Aorta (tissue), 5 donors: ENCODE results near the gene CHPT1. TPM values are rescaled to one million over a fixed set of nuclear protein-coding genes. Genes with fewer than 3 reads are reported as not detected.

Experiments
- ATAC-seq: fragments of 200-7000 bp; cut with Tn5 transposase; one replicate; pipeline ENCODE4 v1.9.1; 2022; ENCODE audit warnings: moderate library complexity; ENCODE audit not compliant: low FRiP score
- DNase-seq, 2 donors: peaks; one replicate each; pipeline ENCODE4 v3.0.0-alpha.2; 2020
- H3K27ac ChIP-seq, 2 donors: one replicate each; pipeline ENCODE4 v1.5.1; 2013; ENCODE audit warnings: low read length in 2 of 2, mild to moderate bottlenecking in 2 of 2, moderate library complexity in 2 of 2, control low read depth in 1 of 2, inconsistent platforms in 1 of 2, low read depth in 1 of 2
- H3K27me3 ChIP-seq, 2 donors: one replicate each; pipeline ENCODE4 v1.6.1; 2013; ENCODE audit warnings: control low read depth in 1 of 2, low read length in 1 of 2, mild to moderate bottlenecking in 1 of 2, moderate library complexity in 1 of 2; ENCODE audit not compliant: insufficient read depth in 2 of 2, control insufficient read depth in 1 of 2
- H3K36me3 ChIP-seq, 2 donors: one replicate each; pipeline ENCODE4 v1.6.1; 2013; ENCODE audit warnings: control low read depth in 1 of 2, low read length in 1 of 2, mild to moderate bottlenecking in 1 of 2; ENCODE audit not compliant: insufficient read depth in 2 of 2, control insufficient read depth in 1 of 2
- H3K4me1 ChIP-seq, 2 donors: one replicate each; pipeline ENCODE4 v1.6.1; 2013; ENCODE audit warnings: low read length in 2 of 2, control low read depth in 1 of 2, mild to moderate bottlenecking in 1 of 2, moderate library complexity in 1 of 2; ENCODE audit not compliant: insufficient read depth in 2 of 2, control insufficient read depth in 1 of 2
- H3K4me3 ChIP-seq, 2 donors: one replicate each; pipeline ENCODE4 v1.5.1; 2013; ENCODE audit warnings: low read length in 2 of 2, control low read depth in 1 of 2, mild to moderate bottlenecking in 1 of 2
- H3K9me3 ChIP-seq: one replicate; pipeline ENCODE4 v1.6.1; 2013; ENCODE audit warnings: mild to moderate bottlenecking, low read length; ENCODE audit not compliant: control insufficient read depth
- WGBS, 2 donors: extraction: QIAGEN DNeasy Blood & Tissue Kit; methylation state at CpG; one replicate each; pipeline ENCODE4 v1.1.7; 2013; 5-methylcytosine and 5-hydroxymethylcytosine counted together
- intact Hi-C, 2 donors: fragments of 100-400 bp; cut with DNase I; formaldehyde crosslinking; loops; one replicate each; pipeline versions ENCODE4 v1.14.2 to v1.15.0; 2022
- polyA plus RNA-seq, 2 donors: library from polyadenylated mRNA; stranded (reverse); fragments of 200-250 nt; gene quantifications; one replicate each; pipeline ENCODE4 v1.2.3, GENCODE V29; 2013
- total RNA-seq, 2 donors: library from RNA; stranded (reverse); fragmentation: NEBNext Ultra II Directional; extraction: Animal tissue kit (Norgen Biotek cat#: 25700); gene quantifications; one replicate each; pipeline ENCODE4 v1.2.1, GENCODE V29; 2021
- donor health status: healthy with polysubstance abuse.
- donor health status: Bipolar disorder and iron deficiency.
- donor health status: DM: no; HTN: no; CAD: no.
- donor health status: DM: no; HTN: no; CAD: no.
- donor health status: DM: yes; HTN: yes; CAD: no.

The CHPT1 gene
- total and polyA plus RNA-seq, 4 donors = 34.1 to 83.8 (median 45.9) TPM

DNA sequence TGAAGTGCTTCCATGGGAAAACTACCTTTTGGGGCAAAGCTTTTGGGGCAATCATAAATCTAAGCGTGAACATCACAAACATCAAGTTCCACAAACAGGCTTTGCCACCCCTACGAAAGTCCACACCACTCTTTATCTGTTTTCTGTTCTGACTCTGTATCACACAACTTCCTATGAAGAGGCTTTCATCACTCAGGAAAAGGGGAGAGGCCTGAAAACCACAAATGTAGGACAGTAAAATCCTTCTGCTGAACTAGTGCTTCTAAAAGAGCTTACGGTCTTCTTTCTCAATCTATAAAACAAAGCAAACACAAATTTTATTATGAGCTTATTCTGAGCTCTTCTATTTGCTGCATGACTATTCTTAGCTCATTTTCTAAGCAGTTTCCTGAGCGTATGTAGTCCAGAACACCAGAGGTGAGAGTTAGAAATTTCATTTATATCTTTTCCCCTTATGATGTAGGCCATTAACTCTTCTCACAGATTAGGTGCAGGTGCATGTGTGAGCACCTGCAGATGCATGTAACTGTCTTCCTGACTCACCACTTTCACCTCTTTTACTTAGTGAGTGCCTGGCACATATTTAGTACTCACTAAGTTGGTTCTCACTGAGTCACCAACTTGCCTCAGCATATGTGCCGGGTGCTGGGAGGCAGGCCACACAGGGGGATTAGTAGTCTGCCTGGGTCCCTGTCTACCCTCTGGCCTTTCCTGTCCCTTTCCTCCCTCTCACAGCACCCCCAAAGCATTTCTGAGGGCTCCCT, 74.8 kb downstream of the CHPT1 start:
- 86 to 89% methylated on average over 5 of the region's 5 CpGs for WGBS, 2 donors
- Histone ChIP-seq H3K27ac (no peak overlapping the region), H3K4me3 (no peak overlapping the region), H3K9me3 (no peaks in the 10 kb centered on the region), H3K36me3 (peaks cover 0 to 3% of the 10 kb centered on the region in 2 donors), H3K27me3 (no peaks in the 10 kb centered on the region), H3K4me1 (no peaks in the 10 kb centered on the region)
- DNase-seq = no peak
- intact Hi-C loops = loop anchor here (2.0 kb wide), 1 partner anchor 69 kb away; no protein-coding TSS in a partner anchor
- ATAC-seq = no peak

DNA sequence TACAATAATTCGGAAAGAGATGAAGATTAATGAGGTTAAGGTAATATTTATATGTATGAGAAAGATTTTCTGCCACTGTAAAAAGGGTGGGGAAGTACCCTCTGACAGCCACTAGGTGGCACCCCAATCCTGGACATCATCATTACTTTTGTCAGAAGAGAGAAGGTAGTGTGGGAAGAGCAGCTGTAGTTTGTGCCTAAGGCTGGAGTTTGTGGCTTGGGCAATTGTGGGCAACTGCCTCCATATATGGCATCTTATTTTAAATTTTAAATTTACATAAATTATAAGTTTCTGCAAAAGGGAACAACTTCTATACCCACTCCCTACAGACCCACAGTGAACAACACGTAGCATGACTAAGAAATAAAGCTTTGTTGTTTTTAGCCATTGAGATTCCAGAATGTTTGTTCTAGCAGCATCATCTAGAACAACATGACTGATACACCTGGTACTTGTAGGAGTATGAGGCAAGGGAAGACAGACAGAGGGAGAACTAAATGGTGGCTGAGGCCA, 76.3 kb downstream of the CHPT1 start:
- peak in 1 of 2 donors; percentile 69 for DNase-seq
- no peak overlapping the region for H3K4me3 ChIP-seq
- H3K36me3 ChIP-seq = peaks cover 0 to 2% of the 10 kb centered on the region in 2 donors
- no peak overlapping the region for H3K27ac ChIP-seq
- H3K4me1 ChIP-seq = no peaks in the 10 kb centered on the region
- WGBS, 2 donors = 47 to 51% methylated on average over 2 of the region's 2 CpGs
- intact Hi-C loops = loop anchor here (2.0 kb wide), 1 partner anchor 67 kb away; no protein-coding TSS in a partner anchor
- no peaks in the 10 kb centered on the region for H3K9me3 ChIP-seq
- ATAC-seq = peak; percentile 88
- H3K27me3 ChIP-seq = no peaks in the 10 kb centered on the region

DNA sequence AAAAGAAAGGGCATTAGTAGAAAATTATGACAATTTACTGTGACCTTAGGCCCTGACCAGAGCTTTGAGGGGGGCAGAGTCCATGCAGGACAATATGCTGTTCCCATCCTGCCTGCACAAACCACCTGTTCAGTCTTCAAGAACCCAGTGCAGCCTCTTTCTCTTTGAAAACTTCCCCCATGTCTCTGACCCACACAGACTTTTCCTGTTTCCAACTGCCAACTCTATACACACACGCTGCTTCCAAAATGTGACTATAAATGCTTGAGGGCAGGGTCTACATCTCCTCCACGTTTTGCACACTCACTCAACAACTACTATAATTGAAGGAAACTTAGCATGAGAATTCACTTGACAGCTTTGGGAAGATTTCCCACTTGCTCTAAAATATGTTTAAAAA, 78.4 kb downstream of the CHPT1 start:
- no peak overlapping the region for H3K4me3 ChIP-seq
- intact Hi-C loops = no loop called here
- no peaks in the 10 kb centered on the region for H3K4me1 ChIP-seq
- WGBS, 2 donors = 55 to 66% methylated on average over 2 of the region's 2 CpGs
- peaks cover 0 to 4% of the 10 kb centered on the region in 2 donors for H3K36me3 ChIP-seq
- DNase-seq = no peak
- ATAC-seq = no peak
- H3K27ac ChIP-seq = no peak overlapping the region
- no peaks in the 10 kb centered on the region for H3K27me3 ChIP-seq
- H3K9me3 ChIP-seq = no peaks in the 10 kb centered on the region

DNA sequence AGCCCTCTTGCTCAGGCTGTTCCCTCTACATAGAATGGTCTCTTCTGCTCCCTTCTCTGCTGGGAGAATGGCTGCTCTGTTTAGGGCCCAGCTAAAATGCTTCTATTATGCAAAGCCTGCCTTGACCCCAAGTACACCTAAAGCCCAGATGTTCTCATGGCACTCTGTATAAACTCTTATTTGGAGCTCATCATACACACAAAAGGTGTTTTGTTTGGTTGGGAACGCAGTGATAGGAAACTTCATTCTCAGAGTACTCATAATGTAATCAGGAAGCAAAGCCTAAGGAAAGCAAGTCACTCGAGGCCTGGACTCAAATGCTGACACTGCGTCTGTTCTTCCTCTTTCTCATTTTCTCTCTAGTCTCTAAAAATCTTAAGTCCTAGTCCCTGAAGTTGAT, 80.0 kb downstream of the CHPT1 start:
- intact Hi-C loops = no loop called here
- no peaks in the 10 kb centered on the region for H3K9me3 ChIP-seq
- DNase-seq = no peak
- no peak for ATAC-seq
- H3K27me3 ChIP-seq = no peaks in the 10 kb centered on the region
- H3K4me1 ChIP-seq = no peaks in the 10 kb centered on the region
- H3K36me3 ChIP-seq = peaks cover 0 to 4% of the 10 kb centered on the region in 2 donors
- peak overlapping the region in 1 of 2 donors; percentile 9 for H3K27ac ChIP-seq
- WGBS, 2 donors = 68 to 71% methylated on average over 3 of the region's 3 CpGs
- H3K4me3 ChIP-seq = no peak overlapping the region

DNA sequence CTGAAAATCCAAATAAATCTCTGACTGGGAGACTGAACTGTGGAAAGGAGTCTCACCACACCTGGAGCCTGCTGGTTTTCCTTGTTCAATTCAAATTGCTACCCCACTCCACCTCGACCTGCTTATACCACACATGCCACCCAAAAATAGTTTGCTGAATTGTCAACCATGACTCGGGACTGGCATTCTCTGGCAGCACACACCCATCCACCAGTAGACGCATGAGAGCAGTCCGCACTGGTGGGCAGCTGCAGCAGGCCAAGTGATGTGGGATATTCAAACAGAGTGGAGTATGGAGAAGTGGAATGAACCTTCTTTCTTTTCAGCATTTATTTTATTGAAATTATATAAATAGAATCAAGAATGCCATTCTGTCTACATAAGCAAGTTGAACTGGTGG, 80.5 kb downstream of the CHPT1 start:
- H3K4me3 ChIP-seq = no peak overlapping the region
- no peak overlapping the region for H3K27ac ChIP-seq
- ATAC-seq (no peak), DNase-seq (no peak)
- intact Hi-C loops = no loop called here
- no peaks in the 10 kb centered on the region for H3K27me3 ChIP-seq
- no peaks in the 10 kb centered on the region for H3K4me1 ChIP-seq
- H3K9me3 ChIP-seq = no peaks in the 10 kb centered on the region
- 31 to 37% methylated on average over 4 of the region's 4 CpGs for WGBS, 2 donors
- peaks cover 0 to 4% of the 10 kb centered on the region in 2 donors for H3K36me3 ChIP-seq

Other genes starting within 250 kb of the CHPT1 start
- under 1 TPM in 1 of 2 donors, not detected in 1; 0.33 TPM for gene SPIC, start 222.3 kb upstream of the CHPT1 start, total RNA-seq
- not detected for gene SPIC, start 222.3 kb upstream of the CHPT1 start, polyA plus RNA-seq
- gene MYBPC1, start 102.7 kb upstream of the CHPT1 start, total RNA-seq = not detected
- under 1 TPM in 1 of 2 donors, not detected in 1; 0.36 TPM for gene MYBPC1, start 102.7 kb upstream of the CHPT1 start, polyA plus RNA-seq
- under 1 TPM; 0.48 to 0.65 TPM for gene SYCP3, start 41.8 kb downstream of the CHPT1 start, total RNA-seq
- gene SYCP3, start 41.8 kb downstream of the CHPT1 start, polyA plus RNA-seq = under 1 TPM in 1 of 2 donors, not detected in 1; 0.03 TPM
- gene GNPTAB, start 133.3 kb downstream of the CHPT1 start, total RNA-seq = 10 to 100 TPM; 29.1 to 43.3 TPM
- gene GNPTAB, start 133.3 kb downstream of the CHPT1 start, polyA plus RNA-seq = 1 to 10 TPM; 9.1 to 9.2 TPM
- gene DRAM1, start 179.9 kb downstream of the CHPT1 start, total RNA-seq = 10 to 100 TPM; 28.6 to 37.4 TPM
- gene DRAM1, start 179.9 kb downstream of the CHPT1 start, polyA plus RNA-seq = 10 to 100 TPM; 11.0 to 16.5 TPM